NCI-H2196 treated with DMSO at 0.1 percent for 48 hours (cell line): Measurements from ENCODE around the gene BBS9.

ENCODE experiments used
- DNase-seq: peaks from one replicate; lab custom pipeline; 2025; ENCODE audit not compliant: unreplicated experiment; lab: John Stamatoyannopoulos, UW

Gene BBS9

GRCh38 chr7:33536398-33537103 is 407.2 kb downstream of the BBS9 start:
- DNase-seq = no peak

- DNase-seq = no peak
These were observed 407.7 kb downstream of the BBS9 start for GRCh38 chr7:33537104-33537477.

GRCh38 chr7:33539198-33539597 is 409.8 kb downstream of the BBS9 start:
- DNase-seq = no peak

GRCh38 chr7:33539659-33540400 is 410.5 kb downstream of the BBS9 start:
- DNase-seq = no peak

GRCh38 chr7:33547880-33548279 is 418.5 kb downstream of the BBS9 start:
- DNase-seq = no peak

GRCh38 chr7:33550363-33550762 is 421.0 kb downstream of the BBS9 start:
- DNase-seq = no peak

GRCh38 chr7:33550979-33551378 is 421.6 kb downstream of the BBS9 start:
- no peak for DNase-seq

GRCh38 chr7:33554046-33554445 is 424.7 kb downstream of the BBS9 start:
- DNase-seq = no peak

GRCh38 chr7:33554576-33554975 is 425.2 kb downstream of the BBS9 start:
- DNase-seq = no peak

- DNase-seq = no peak
These were observed 427.1 kb downstream of the BBS9 start for GRCh38 chr7:33556472-33556871.

- DNase-seq = no peak
These were observed 429.4 kb downstream of the BBS9 start for GRCh38 chr7:33558549-33559323.

GRCh38 chr7:33559324-33559710 is 430.0 kb downstream of the BBS9 start:
- DNase-seq = no peak

- DNase-seq = no peak
These were observed 433.6 kb downstream of the BBS9 start for GRCh38 chr7:33562996-33563395.

GRCh38 chr7:33563651-33564050 is 434.3 kb downstream of the BBS9 start:
- DNase-seq = no peak

GRCh38 chr7:33578166-33578565 is 448.8 kb downstream of the BBS9 start:
- no peak for DNase-seq

GRCh38 chr7:33578881-33579672 is 449.7 kb downstream of the BBS9 start:
- DNase-seq = no peak

- DNase-seq = no peak
These were observed 450.3 kb downstream of the BBS9 start for GRCh38 chr7:33579673-33579960.

- no peak for DNase-seq
These were observed 451.9 kb downstream of the BBS9 start for GRCh38 chr7:33581236-33581635.

GRCh38 chr7:33582104-33582503 is 452.7 kb downstream of the BBS9 start:
- DNase-seq = no peak

GRCh38 chr7:33582533-33582932 is 453.2 kb downstream of the BBS9 start:
- DNase-seq = no peak

GRCh38 chr7:33589911-33590310 is 460.5 kb downstream of the BBS9 start:
- DNase-seq = no peak
